Glomerular endothelial cell (primary cell): Measurements from ENCODE around the gene AQP7. TPM values are rescaled to one million over a fixed set of nuclear protein-coding genes. Genes with fewer than 3 reads are reported as not detected.
"Not testable (repeated sequence)": the region's sequence is repeated elsewhere in the genome, so short reads cannot be mapped to it uniquely, and the experiment has no call there.

Experiments
- DNase-seq: peaks from one replicate; pipeline ENCODE4 v3.0.0-alpha.2; 2011; ENCODE audit warnings: low read depth, low spot score; ENCODE audit errors: extremely low read depth
- total RNA-seq: library from RNA; depleted of rRNA; stranded (reverse); fragments of >200 nt; gene quantifications from 2 replicates; pipeline ENCODE4 v1.2.3, GENCODE V29; 2015

The AQP7 gene
- total RNA-seq: not detected in 2 replicates

GRCh38 chr9:33402371-33402770 lies at the start of gene AQP7:
Gene AQP7, minus strand, starts transcription at chr9:33402568. Its CDS starts 1,306 bp downstream, at chr9:33401262.
- DNase-seq: not testable (repeated sequence)

DNA sequence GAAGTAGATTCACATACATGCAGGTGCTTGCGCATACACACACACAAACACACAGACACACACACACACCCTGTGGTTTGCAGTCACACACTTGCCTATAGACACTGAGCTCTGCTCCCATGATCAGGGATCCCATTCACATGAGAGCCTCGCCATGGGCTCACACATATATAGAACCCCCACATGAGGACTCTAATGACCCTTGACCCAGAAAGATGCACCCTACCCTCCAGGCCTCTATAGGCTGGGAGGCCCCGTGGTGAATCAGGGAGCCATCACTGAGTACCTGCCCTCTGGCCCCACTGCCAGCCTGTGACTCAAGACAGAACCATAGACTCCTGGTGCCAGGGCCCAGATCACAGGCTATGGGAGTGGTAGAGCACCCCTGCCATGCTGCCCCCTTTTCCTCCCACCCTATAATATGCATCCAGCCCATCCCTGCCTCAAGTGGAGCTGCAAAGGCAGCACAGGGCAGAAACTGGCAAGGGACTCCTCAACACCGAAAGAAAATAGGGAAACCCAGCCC lies 48.3 kb upstream of the AQP7 start:
- DNase-seq: no peak

DNA sequence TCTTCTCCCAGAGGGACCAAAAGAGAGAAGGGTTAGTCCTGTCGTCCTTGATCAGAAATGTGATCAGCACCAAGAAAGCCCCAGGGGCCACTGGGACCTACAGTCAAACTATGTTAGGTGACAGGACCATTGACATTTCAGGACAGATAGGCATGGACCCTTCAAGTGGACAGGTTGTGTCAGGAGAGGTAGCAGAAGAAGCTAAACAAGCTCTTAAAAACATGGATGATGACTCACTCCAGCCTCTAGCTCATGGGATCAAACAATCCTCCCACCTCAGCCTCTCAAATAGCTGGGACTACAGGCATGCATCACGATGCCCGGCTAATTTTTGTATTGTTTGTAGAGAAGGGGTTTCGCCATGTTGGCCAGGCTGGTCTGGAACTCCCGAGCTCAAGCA lies 47.3 kb upstream of the AQP7 start:
- DNase-seq: no peak

GRCh38 chr9:33447799-33448553 lies 45.6 kb upstream of the AQP7 start:
- DNase-seq: no peak

DNA sequence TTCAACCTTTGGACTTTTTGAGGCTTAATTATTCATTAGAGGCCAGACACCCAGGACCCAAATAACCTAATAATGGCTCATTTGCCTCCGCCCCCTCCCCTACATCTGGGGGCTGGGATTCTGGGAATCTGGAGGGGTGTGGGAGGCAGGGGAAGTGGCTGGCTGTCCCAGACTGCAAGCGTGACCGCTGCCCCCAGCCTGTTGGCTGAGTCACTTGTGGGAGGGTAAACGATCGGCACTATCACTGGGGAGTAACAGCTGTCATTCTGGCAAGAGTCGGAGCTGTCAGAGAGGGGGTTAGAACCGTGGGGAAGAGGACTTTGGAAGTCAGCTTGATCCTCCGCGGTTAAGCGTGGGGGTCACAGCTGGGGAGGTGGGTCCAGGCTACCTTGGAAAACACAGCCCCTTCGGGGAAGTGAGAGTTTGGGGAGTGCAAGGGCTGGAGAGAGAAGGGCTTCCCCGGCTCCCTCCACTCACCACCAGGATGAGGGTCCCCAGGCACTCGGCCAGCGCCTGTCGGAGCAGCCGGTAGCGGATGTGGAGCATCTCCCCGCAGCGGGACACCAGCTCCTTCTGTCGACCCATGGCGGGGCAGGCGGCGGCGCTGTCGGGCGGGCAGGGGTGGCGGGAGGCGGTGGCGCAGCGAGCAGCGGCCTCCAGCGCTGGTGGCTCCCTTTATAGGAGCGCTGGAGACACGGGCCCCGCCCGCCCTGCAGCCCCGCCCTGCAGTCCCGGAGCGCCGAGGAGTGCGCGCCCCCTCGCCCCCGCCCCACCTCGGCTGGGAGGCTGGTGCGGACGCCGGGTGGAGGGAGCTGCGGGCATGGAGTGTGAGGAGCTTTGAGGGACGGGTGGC lies 44.8 kb upstream of the AQP7 start, which contains the start of gene AQP3:
TSS of gene AQP3 (minus strand) at position 648 of the 853 bp plus-strand sequence. CDS start at position 585, 63 bp downstream.
- DNase-seq: no peak

DNA sequence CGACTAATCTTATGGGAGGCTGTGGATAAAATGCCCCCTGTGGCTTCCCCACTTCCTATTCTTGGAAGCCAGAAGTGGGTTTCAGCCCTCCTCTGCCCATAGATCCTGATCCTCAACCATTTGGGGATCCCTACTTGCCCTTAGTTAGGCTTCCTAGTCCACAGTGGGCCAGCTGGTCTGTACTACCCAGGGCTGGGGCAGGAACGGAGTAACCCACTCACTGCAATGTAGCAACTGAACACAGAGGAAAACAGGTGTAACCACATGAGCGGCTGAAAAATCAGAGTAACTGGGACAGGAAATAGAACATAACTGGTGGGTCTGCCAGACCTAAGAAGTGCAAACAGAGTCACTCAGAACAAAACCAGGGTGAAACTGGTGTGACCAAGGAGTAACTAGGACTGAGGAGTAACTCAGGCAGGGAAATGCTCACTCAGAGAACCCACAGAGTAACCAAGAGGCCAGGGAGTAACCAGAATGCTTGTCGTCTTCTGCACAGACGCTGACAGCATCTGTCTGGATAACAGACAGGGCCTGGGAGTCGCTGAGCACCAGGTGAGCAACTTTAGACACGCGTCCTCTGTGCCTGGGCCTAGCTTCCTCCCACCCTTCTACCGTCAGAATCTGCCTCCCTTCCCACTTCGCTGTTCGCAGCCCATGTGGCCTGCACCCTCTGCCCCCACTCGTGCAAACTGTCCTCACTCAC lies 44.0 kb upstream of the AQP7 start:
- DNase-seq: no peak

- no peak for DNase-seq
Measured at GRCh38 chr9:33445389-33446239, 43.2 kb upstream of the AQP7 start.

DNA sequence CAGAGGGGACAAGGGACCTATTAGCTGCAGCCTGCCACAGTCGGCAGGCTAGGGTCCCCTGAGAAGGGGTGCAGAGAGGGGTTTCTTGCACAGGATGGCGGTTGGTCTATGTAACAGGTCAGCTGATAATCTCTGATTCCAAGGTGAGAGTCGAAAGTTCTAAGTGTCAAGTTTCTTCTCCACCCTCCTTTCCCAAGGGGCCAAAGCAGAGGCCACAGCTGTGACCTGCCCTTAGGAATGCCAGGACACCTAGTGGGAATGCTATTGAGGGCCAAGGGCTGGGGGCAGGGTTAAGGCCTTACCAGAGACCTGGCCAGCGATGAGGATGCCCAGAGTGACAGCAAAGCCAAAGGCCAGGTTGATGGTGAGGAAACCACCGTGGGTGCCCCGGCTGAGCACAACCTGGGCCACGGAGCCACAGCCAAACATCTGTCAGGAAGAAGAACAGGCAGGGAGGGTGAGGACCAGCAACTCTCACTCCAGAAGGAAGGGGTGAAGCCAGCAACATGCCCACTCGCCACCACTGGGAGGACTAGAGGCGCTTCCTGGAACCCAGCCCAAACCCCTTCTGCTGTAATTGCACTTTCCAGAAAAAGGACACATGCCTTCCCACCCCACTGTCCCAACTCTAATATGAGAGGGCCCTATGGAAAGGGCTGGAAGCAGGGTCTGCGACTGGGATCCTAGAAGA lies 41.2 kb upstream of the AQP7 start:
- DNase-seq: no peak

GRCh38 chr9:33443047-33443446 lies 40.7 kb upstream of the AQP7 start:
- DNase-seq: no peak

DNA sequence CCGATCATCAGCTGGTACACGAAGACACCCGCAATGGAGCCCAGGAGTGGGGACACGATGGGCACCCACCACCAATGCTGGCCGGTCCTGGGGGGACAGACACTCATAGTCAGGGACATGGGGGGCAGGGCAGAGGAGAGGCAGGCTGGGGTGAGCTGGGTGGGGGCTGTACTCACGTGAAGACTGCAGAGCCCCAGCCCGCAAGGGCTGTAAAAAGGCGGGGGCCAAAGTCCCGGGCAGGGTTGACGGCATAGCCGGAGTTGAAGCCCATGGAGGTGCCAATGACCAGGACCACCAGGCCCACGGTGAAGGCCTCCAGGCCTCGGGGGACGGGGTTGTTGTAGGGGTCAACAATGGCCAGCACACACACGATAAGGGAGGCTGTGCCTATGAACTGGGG lies 39.8 kb upstream of the AQP7 start:
- no peak for DNase-seq

DNA sequence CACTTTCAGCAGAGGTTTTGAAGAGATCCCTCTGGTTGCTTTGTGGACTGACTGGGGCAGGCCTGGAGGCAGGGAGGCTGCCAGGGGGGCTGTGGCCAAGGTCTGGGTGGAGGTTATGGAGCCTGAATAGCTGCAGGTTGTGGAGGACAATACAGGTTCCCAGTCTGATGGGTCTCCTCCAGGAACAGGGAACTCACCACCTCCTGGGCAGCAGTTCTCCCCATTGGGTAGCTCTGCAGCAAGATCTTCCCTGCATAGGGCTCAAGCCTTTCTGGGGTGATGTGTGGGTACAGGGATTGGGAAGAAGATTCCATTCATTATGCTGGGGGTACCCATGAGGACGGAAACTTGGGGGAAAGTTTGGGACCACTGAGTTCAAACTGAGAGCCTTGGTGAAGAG lies 38.2 kb upstream of the AQP7 start:
- DNase-seq: no peak

GRCh38 chr9:33440204-33440603 lies 37.8 kb upstream of the AQP7 start:
- DNase-seq: no peak

- DNase-seq: no peak
Measured at GRCh38 chr9:33439731-33440130, 37.4 kb upstream of the AQP7 start.

DNA sequence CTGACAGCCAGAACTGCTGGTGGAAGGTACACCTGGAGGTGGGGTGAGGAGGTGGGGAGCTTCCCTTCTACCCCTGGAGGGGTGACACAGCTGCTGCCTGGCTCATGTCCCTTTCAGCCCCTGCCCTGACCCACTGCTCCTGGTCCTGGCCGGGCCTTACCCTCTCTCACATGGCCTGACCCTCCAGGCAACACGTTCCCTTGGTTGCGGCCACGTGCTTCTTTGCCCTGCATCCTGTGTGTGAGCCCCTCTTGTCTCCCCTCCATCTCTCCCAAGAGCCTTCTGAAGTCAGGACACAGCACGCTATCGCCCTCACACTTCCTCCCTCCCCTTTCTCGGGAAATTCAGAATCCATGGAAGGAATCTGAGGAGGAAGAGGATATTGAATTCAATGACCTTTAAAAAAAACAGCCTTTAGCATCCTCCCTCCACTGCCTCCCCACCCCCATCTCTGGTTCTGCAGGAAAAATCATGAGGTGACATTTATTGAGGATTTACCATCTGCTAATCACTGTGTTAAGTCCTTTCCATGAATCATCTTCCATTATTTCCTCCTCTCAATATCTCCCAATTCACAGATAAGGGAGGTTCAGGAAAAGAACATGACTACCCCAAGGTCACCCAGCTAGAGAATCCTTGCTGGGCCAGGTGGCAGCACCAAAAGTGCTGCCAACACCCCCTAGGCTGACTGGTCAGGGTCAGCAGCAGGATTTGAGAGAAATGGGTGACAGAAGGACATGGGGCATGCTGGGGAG lies 36.7 kb upstream of the AQP7 start:
- DNase-seq: no peak

DNA sequence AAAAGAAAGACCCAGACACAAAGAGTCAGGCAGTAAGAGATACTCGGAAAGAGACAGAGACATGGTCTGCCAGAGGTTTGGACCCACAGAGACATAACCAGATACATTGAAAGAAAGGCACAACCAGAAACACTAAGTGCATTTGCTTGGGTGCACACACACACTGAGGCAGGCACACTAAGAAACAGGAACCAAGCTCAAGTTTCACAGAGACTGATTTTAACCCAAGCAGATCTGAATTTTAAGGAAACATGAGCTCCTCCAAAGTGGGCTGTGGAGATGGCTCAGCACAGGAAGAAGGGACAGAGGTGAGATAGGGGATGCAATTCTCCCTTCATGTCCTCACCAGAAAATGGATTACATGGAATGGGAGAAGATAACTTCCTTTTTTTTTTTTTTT lies 35.5 kb upstream of the AQP7 start:
- no peak for DNase-seq

DNA sequence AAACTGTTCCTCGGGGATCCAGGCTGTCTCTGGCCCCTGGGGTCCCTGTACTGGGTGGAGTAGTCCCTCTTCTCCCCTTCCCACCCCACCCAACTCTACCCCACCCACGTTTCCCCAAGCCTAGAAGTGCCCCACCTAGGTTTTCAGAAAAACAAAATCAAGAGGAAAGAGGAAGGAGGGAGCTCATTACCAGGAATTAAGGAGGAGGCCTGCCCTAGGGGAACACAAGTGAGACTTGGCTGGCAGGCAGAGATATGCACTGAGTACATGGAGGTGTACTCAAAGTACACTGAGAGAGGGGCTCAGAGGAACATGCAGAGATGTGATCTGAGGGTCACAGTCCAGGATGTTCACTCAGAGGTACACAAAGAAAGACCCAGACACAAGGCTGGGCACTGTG lies 34.8 kb upstream of the AQP7 start:
- no peak for DNase-seq

- DNase-seq: no peak
Measured at GRCh38 chr9:33436445-33436844, 34.1 kb upstream of the AQP7 start.

DNA sequence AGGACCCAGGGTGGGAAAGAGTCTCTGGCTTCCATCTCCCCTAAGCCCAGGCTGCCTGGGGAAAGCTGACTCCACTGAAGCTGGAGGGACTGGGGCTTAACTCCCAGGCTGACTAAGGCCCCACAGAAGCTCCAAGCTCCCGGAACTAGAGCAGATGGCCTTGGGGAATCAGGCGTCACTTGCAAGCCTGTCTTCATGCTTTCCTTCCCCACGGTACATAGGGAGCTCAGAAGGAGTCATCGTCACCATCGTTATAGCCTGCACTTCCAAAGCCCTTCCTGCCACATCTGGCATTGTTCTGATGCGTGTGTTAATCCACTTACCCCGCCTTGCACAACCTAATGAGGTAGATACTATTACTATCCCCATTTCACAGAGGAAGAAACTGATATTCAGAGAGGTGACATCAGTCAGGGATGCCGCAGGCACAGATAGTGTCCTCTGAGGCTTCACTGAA lies 33.5 kb upstream of the AQP7 start:
- DNase-seq: no peak
